Measurements from ENCODE around the gene DLG3.

The DLG3 gene

GRCh38 chrX:70434352-70434866 is 10.2 kb upstream of the DLG3 start:
- no peaks in the 10 kb centered on the region for H3F3A ChIP-seq (ENCODE audit: insufficient read depth, low read length)
- peak overlapping the region; percentile 70; the same call in 1 of the 2 replicates for H2AFZ ChIP-seq (ENCODE audit: low read length)
- H4K20me1 ChIP-seq (ENCODE audit: insufficient read depth, low read length), result no peaks in the 10 kb centered on the region
- H3K4me1 ChIP-seq (ENCODE audit: insufficient read depth, low read length, severe bottlenecking), result peaks cover 11% of the 10 kb centered on the region
- H3K36me3 ChIP-seq (ENCODE audit: insufficient read depth, low read length), result no peaks in the 10 kb centered on the region
- peak overlapping the region; percentile 99 for H3K4me2 ChIP-seq (ENCODE audit: low read length)
- H3K9ac ChIP-seq (ENCODE audit: low read length), result peak overlapping the region; percentile 91
- no peaks in the 10 kb centered on the region for H3K79me2 ChIP-seq (ENCODE audit: insufficient read depth, low read length)
- no peaks in the 10 kb centered on the region for H3K27me3 ChIP-seq (ENCODE audit: insufficient read depth, low read length)
- no peak for TF ChIP-seq EZH2 (IDR thresholded peaks at IDR 0.05; ENCODE audit: borderline replicate concordance, low read length)
- TF ChIP-seq, protein P1, sequence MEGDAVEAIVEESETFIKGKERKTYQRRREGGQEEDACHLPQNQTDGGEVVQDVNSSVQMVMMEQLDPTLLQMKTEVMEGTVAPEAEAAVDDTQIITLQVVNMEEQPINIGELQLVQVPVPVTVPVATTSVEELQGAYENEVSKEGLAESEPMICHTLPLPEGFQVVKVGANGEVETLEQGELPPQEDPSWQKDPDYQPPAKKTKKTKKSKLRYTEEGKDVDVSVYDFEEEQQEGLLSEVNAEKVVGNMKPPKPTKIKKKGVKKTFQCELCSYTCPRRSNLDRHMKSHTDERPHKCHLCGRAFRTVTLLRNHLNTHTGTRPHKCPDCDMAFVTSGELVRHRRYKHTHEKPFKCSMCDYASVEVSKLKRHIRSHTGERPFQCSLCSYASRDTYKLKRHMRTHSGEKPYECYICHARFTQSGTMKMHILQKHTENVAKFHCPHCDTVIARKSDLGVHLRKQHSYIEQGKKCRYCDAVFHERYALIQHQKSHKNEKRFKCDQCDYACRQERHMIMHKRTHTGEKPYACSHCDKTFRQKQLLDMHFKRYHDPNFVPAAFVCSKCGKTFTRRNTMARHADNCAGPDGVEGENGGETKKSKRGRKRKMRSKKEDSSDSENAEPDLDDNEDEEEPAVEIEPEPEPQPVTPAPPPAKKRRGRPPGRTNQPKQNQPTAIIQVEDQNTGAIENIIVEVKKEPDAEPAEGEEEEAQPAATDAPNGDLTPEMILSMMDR (IDR thresholded peaks at IDR 0.05; ENCODE audit: low read length), result no peak
- peak overlapping the region; percentile 87 for H3K4me3 ChIP-seq (ENCODE audit: low read depth, low read length, poor library complexity, severe bottlenecking)
- H3K9me2 ChIP-seq (ENCODE audit: low read depth, low read length), result no peaks in the 10 kb centered on the region
- no peak overlapping the region for H3K27ac ChIP-seq (ENCODE audit: low read depth, low read length, poor library complexity, severe bottlenecking)
- no peaks in the 10 kb centered on the region for H3K9me3 ChIP-seq (ENCODE audit: low read length)

- H2AFZ ChIP-seq (ENCODE audit: low read length), result no peak overlapping the region
- H3K4me1 ChIP-seq (ENCODE audit: insufficient read depth, low read length, severe bottlenecking), result peaks cover 11% of the 10 kb centered on the region
- H3K27ac ChIP-seq (ENCODE audit: low read depth, low read length, poor library complexity, severe bottlenecking), result no peak overlapping the region
- no peaks in the 10 kb centered on the region for H3K36me3 ChIP-seq (ENCODE audit: insufficient read depth, low read length)
- no peaks in the 10 kb centered on the region for H3K27me3 ChIP-seq (ENCODE audit: insufficient read depth, low read length)
- peak overlapping the region; percentile 99 for H3K4me2 ChIP-seq (ENCODE audit: low read length)
- no peak for TF ChIP-seq EZH2 (IDR thresholded peaks at IDR 0.05; ENCODE audit: borderline replicate concordance, low read length)
- TF ChIP-seq, protein P1 (IDR thresholded peaks at IDR 0.05; ENCODE audit: low read length), result no peak
- no peaks in the 10 kb centered on the region for H3K9me2 ChIP-seq (ENCODE audit: low read depth, low read length)
- H3K79me2 ChIP-seq (ENCODE audit: insufficient read depth, low read length), result no peaks in the 10 kb centered on the region
- H3K4me3 ChIP-seq (ENCODE audit: low read depth, low read length, poor library complexity, severe bottlenecking), result peak overlapping the region; percentile 87
- H3K9ac ChIP-seq (ENCODE audit: low read length), result no peak overlapping the region
- no peaks in the 10 kb centered on the region for H3K9me3 ChIP-seq (ENCODE audit: low read length)
- H4K20me1 ChIP-seq (ENCODE audit: insufficient read depth, low read length), result no peaks in the 10 kb centered on the region
- H3F3A ChIP-seq (ENCODE audit: insufficient read depth, low read length), result no peaks in the 10 kb centered on the region
These were observed 9.6 kb upstream of the DLG3 start for GRCh38 chrX:70434914-70435586.

- Histone ChIP-seq H3K4me1 (ENCODE audit: insufficient read depth, low read length, severe bottlenecking) (peaks cover 11% of the 10 kb centered on the region), H3K9ac (ENCODE audit: low read length) (no peak overlapping the region), H2AFZ (ENCODE audit: low read length) (no peak overlapping the region), H3K27me3 (ENCODE audit: insufficient read depth, low read length) (no peaks in the 10 kb centered on the region), H3K9me2 (ENCODE audit: low read depth, low read length) (no peaks in the 10 kb centered on the region), H3K4me3 (ENCODE audit: low read depth, low read length, poor library complexity, severe bottlenecking) (no peak overlapping the region), H3K79me2 (ENCODE audit: insufficient read depth, low read length) (no peaks in the 10 kb centered on the region), H3K27ac (ENCODE audit: low read depth, low read length, poor library complexity, severe bottlenecking) (no peak overlapping the region), H3K36me3 (ENCODE audit: insufficient read depth, low read length) (no peaks in the 10 kb centered on the region), H3F3A (ENCODE audit: insufficient read depth, low read length) (no peaks in the 10 kb centered on the region), H4K20me1 (ENCODE audit: insufficient read depth, low read length) (no peaks in the 10 kb centered on the region), H3K4me2 (ENCODE audit: low read length) (no peak overlapping the region), H3K9me3 (ENCODE audit: low read length) (no peaks in the 10 kb centered on the region)
- TF ChIP-seq EZH2 (IDR thresholded peaks at IDR 0.05; ENCODE audit: borderline replicate concordance, low read length), result no peak
- TF ChIP-seq, protein P1 (IDR thresholded peaks at IDR 0.05; ENCODE audit: low read length), result peak; percentile 46
These were observed 8.3 kb upstream of the DLG3 start for GRCh38 chrX:70436343-70436742.
